ENCODE measurements around the gene PCP4.

GRCh38 chr21:39961251-39961650 lies 94.0 kb downstream of the PCP4 start:
- no peak for TF ChIP-seq CTCF (IDR thresholded peaks at IDR 0.05)
- TF ChIP-seq POLR2A (IDR thresholded peaks at IDR 0.05) = no peak
